ENCODE data around the gene FYCO1.

Gene FYCO1

GRCh38 chr3:45911511-45912226 is 84.0 kb downstream of the FYCO1 start:
- DNase-seq, result no peak

GRCh38 chr3:45910892-45911291 is 84.7 kb downstream of the FYCO1 start:
- DNase-seq, result no peak

- DNase-seq, result no peak
These were observed 86.1 kb downstream of the FYCO1 start for GRCh38 chr3:45909542-45909941.

- no peak for DNase-seq
These were observed 86.9 kb downstream of the FYCO1 start for GRCh38 chr3:45908761-45909160.

- DNase-seq, result no peak
These were observed 87.6 kb downstream of the FYCO1 start for GRCh38 chr3:45907769-45908705.

- DNase-seq, result no peak
These were observed 88.8 kb downstream of the FYCO1 start for GRCh38 chr3:45906681-45907407.

DNA sequence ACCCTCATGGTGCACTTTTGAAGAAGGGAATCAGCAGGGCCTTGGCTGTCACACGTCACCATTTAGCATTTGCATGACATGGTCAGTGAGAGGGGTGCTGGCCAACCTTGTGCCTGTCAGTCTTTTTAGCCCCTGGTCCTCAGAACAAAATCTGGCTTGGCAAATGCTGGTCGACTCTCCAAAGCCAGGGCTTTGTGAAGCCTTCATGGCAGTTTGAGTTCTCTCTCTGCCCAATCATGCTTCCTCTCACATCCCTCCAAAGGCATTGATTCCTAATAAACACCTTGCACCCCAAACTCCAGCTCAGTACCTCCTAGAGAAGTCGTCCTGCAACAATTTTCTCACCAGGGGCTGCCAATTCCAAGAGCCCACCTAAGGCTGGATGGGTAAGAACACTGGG is 89.9 kb downstream of the FYCO1 start:
- no peak for DNase-seq

- no peak for DNase-seq
These were observed 90.7 kb downstream of the FYCO1 start for GRCh38 chr3:45904931-45905330.

- no peak for DNase-seq
These were observed 98.7 kb downstream of the FYCO1 start for GRCh38 chr3:45896956-45897355.

- DNase-seq, result no peak
These were observed 99.7 kb downstream of the FYCO1 start for GRCh38 chr3:45895686-45896468.

GRCh38 chr3:45894015-45894414 is 101.6 kb downstream of the FYCO1 start:
- no peak for DNase-seq

DNA sequence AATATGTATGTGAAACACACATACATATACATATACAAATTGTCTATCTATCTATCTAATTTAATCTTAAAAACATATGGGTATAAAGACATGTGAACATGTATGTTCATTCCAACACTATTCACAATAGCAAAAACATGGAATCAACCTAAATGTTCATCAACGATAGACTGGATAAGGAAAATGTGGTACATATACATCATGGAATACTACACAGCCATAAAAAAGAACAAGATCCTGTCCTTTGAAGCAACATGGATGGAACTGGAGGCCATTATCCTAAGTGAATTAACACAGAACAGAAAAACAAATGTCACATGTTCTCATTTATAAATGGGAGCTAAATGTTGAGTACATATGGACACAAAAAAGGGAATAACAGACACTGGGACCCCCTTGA is 103.5 kb downstream of the FYCO1 start:
- DNase-seq, result no peak

DNA sequence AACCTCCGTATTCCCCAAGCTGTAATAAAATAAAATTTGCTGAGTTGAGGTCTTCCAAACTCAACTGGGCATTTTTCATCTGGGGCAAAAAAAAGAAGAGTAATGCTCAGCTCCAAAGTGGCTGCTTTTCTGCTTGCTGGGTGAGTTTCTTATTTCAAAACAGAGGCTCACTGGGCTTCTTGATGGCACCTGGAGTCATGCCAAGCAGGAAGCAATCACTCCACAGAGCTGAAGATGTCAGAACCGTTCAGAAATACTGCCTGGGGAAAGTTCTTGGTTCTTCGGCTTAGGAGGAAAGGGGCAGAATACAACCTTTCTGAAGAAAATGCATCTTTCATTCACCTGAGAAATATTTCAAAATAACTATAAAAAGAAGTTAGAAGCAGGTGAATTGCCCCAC is 105.2 kb downstream of the FYCO1 start:
- no peak for DNase-seq

DNA sequence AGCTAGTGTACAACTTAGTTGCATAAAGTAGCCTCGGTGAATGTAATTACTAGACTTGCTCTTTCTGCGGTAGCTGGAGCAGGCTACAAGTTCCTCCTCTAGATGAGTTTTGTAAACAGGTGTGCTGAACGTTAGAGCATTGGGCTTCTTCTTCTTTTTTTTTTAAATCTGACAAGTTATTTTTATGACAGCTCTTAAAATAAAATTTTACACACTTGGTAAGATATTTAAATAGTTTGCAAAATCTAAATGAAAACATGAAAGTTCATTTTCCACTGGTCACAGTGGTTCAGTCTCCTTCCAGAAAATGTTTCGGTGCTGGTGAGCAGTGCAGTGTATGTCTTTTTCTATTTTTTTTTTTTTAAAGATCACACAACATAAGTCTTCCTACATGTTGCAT is 106.3 kb downstream of the FYCO1 start:
- no peak for DNase-seq

GRCh38 chr3:45887759-45888511 is 107.7 kb downstream of the FYCO1 start:
- DNase-seq, result no peak

GRCh38 chr3:45887285-45887684 is 108.3 kb downstream of the FYCO1 start:
- no peak for DNase-seq

- DNase-seq, result no peak
These were observed 109.5 kb downstream of the FYCO1 start, which contains the start of gene CCR9 for GRCh38 chr3:45885979-45886705. Gene CCR9, plus strand, starts transcription at chr3:45886543. Its CDS starts 8,391 bp downstream, at chr3:45894934.

GRCh38 chr3:45884368-45885201 is 111.0 kb downstream of the FYCO1 start:
- peak in 1 of 2 donors; percentile 24 for DNase-seq

GRCh38 chr3:45881078-45882022 is 114.3 kb downstream of the FYCO1 start:
- DNase-seq, result no peak
